Neuronal stem cell (in vitro differentiated cells): ENCODE results near the gene PLAC1. TPM values are rescaled to one million over a fixed set of nuclear protein-coding genes. Genes with fewer than 3 reads are reported as not detected.
A peak's percentile ranks its signal among the peaks of the same experiment; 100 is the strongest.

Experiments
- DNase-seq: peaks from one replicate; pipeline ENCODE4 v3.0.0-alpha.2; 2013; ENCODE audit warnings: low spot score
- H2AFZ ChIP-seq: one replicate; pipeline ENCODE4 v1.6.1; 2013; ENCODE audit warnings: mild to moderate bottlenecking, low read length, inconsistent platforms
- H2AK5ac ChIP-seq: 2 replicates; pipeline ENCODE4 v1.6.1; 2013; ENCODE audit warnings: low read depth, mild to moderate bottlenecking, inconsistent platforms, low read length, moderate library complexity, mixed read lengths
- H2BK120ac ChIP-seq: 2 replicates; pipeline ENCODE4 v1.6.1; 2013; ENCODE audit warnings: low read depth, mild to moderate bottlenecking, inconsistent platforms, low read length, moderate library complexity, mixed read lengths
- H2BK12ac ChIP-seq: one replicate; pipeline ENCODE4 v1.6.1; 2013; ENCODE audit warnings: low read length, inconsistent platforms
- H2BK15ac ChIP-seq: 2 replicates; pipeline ENCODE4 v1.6.1; 2013; ENCODE audit warnings: mild to moderate bottlenecking, low read length, inconsistent platforms, mixed read lengths
- H2BK5ac ChIP-seq: one replicate; pipeline ENCODE4 v1.6.1; 2013; ENCODE audit warnings: inconsistent platforms, mild to moderate bottlenecking, low read length, moderate library complexity
- H3K14ac ChIP-seq: one replicate; pipeline ENCODE4 v1.6.1; 2013; ENCODE audit warnings: low read length, inconsistent platforms
- H3K18ac ChIP-seq: 2 replicates; pipeline ENCODE4 v1.6.1; 2013; ENCODE audit warnings: low read length, inconsistent platforms
- H3K23ac ChIP-seq: 2 replicates; pipeline ENCODE4 v1.6.1; 2013; ENCODE audit warnings: low read depth, mild to moderate bottlenecking, mixed read lengths, low read length, inconsistent platforms; ENCODE audit not compliant: poor library complexity
- H3K27ac ChIP-seq: replicated peaks from 3 replicates; pipeline ENCODE4 v1.5.1; 2013; ENCODE audit warnings: low read length, inconsistent platforms
- H3K27me3 ChIP-seq, 3 experiments: 2 replicates each; pipeline ENCODE4 v1.6.1; 2013; ENCODE audit warnings: low read length in 3 of 3, mild to moderate bottlenecking in 2 of 3, inconsistent platforms in 1 of 3, low read depth in 1 of 3, mixed read lengths in 1 of 3, moderate library complexity in 1 of 3; ENCODE audit not compliant: control insufficient read depth in 3 of 3, insufficient read depth in 3 of 3
- H3K36me3 ChIP-seq, 2 donors: replicated peaks in 1 of 2; 2 replicates each; pipeline ENCODE4 v1.6.1; 2013; ENCODE audit warnings: low read length in 2 of 2; ENCODE audit not compliant: control insufficient read depth in 2 of 2, insufficient read depth in 2 of 2
- H3K4ac ChIP-seq: 2 replicates; pipeline ENCODE4 v1.6.1; 2013; ENCODE audit warnings: inconsistent platforms, mild to moderate bottlenecking, low read length, moderate library complexity
- H3K4me1 ChIP-seq, 2 donors: 1 replicate in 1 of 2; 2 replicates in 1 of 2; pipeline ENCODE4 v1.6.1; 2013; ENCODE audit warnings: low read length in 2 of 2, low read depth in 1 of 2; ENCODE audit not compliant: control insufficient read depth in 2 of 2, insufficient read depth in 1 of 2
- H3K4me2 ChIP-seq: one replicate; pipeline ENCODE4 v1.6.1; 2013; ENCODE audit warnings: mild to moderate bottlenecking, low read length, inconsistent platforms; ENCODE audit not compliant: insufficient read depth, poor library complexity, severe bottlenecking
- H3K4me3 ChIP-seq, 2 donors: 2 replicates each; pipeline ENCODE4 v1.5.1; 2013; ENCODE audit warnings: low read length in 2 of 2, mild to moderate bottlenecking in 2 of 2, inconsistent platforms in 1 of 2, moderate library complexity in 1 of 2
- H3K79me1 ChIP-seq: one replicate; pipeline ENCODE4 v1.6.1; 2013; ENCODE audit warnings: low read depth, mild to moderate bottlenecking, inconsistent platforms, low read length, moderate library complexity
- H3K9ac ChIP-seq: one replicate; pipeline ENCODE4 v1.6.1; 2013; ENCODE audit warnings: mild to moderate bottlenecking, low read depth, low read length, inconsistent platforms; ENCODE audit not compliant: poor library complexity
- H3K9me3 ChIP-seq, 2 donors: replicated peaks in 1 of 2; 2 replicates each; pipeline versions ENCODE3 to v1.6.1; 2013; ENCODE audit warnings: low read length in 2 of 2, mild to moderate bottlenecking in 2 of 2, inconsistent platforms in 1 of 2, low read depth in 1 of 2, mixed read lengths in 1 of 2, moderate library complexity in 1 of 2; ENCODE audit not compliant: control insufficient read depth in 2 of 2, insufficient read depth in 1 of 2
- H4K8ac ChIP-seq: one replicate; pipeline ENCODE4 v1.6.1; 2013; ENCODE audit warnings: low read depth, mild to moderate bottlenecking, inconsistent platforms, low read length, moderate library complexity
- H4K91ac ChIP-seq: one replicate; pipeline ENCODE4 v1.6.1; 2013; ENCODE audit warnings: low read length, low read depth, mild to moderate bottlenecking, inconsistent platforms; ENCODE audit not compliant: poor library complexity
- WGBS, 2 donors: extraction: QIAGEN DNeasy Blood & Tissue Kit; methylation state at CpG; one replicate each; pipeline ENCODE4 v1.1.7; 2013; ENCODE audit warnings: missing lambda C conversion rate in 2 of 2, mixed read lengths in 1 of 2; ENCODE audit not compliant: insufficient read length in 2 of 2, insufficient replicate concordance in 1 of 2; ENCODE audit errors: extremely low coverage in 2 of 2; 5-methylcytosine and 5-hydroxymethylcytosine counted together
- small RNA-seq: library from polyadenylated mRNA; stranded (forward); fragments of <200 nt; extraction: miRNeasy Mini kit (QIAGEN cat#:217004); gene quantifications from one replicate; pipeline ENCODE3, GENCODE V24; 2013; ENCODE audit not compliant: insufficient read depth

The PLAC1 gene

GRCh38 chrX:134525086-134525792 lies 133.0 kb downstream of the PLAC1 start:
- H3K14ac ChIP-seq, result no peak overlapping the region
- H2AFZ ChIP-seq, result no peak overlapping the region
- no peak overlapping the region for H3K9ac ChIP-seq

GRCh38 chrX:134524181-134524580 lies 134.1 kb downstream of the PLAC1 start:
- no peaks in the 10 kb centered on the region for H3K79me1 ChIP-seq
- no peaks in the 10 kb centered on the region for H3K4me1 ChIP-seq
- H3K4ac ChIP-seq, result no peak overlapping the region
- no peak overlapping the region for H3K23ac ChIP-seq
- H3K14ac ChIP-seq, result no peak overlapping the region
- no peak overlapping the region for H2AFZ ChIP-seq
- H3K9ac ChIP-seq, result no peak overlapping the region
- DNase-seq, result no peak
- H2AK5ac ChIP-seq, result no peak overlapping the region
- H3K4me2 ChIP-seq, result no peak overlapping the region
- H2BK5ac ChIP-seq, result no peak overlapping the region
- no peak overlapping the region for H2BK120ac ChIP-seq
- H4K8ac ChIP-seq, result no peak overlapping the region
- H3K27me3 ChIP-seq, result no peaks in the 10 kb centered on the region
- no peak overlapping the region for H3K27ac ChIP-seq
- H2BK15ac ChIP-seq, result no peak overlapping the region
- H2BK12ac ChIP-seq, result no peak overlapping the region
- no peaks in the 10 kb centered on the region for H3K9me3 ChIP-seq
- H3K36me3 ChIP-seq, result no peaks in the 10 kb centered on the region
- H3K4me3 ChIP-seq, result no peak overlapping the region
- no CpG with 5 or more reads among the region's 6 CpGs for WGBS, 2 donors
- H4K91ac ChIP-seq, result no peak overlapping the region
- no peak overlapping the region for H3K18ac ChIP-seq

More at GRCh38 chrX:134525086-134525792, 133.0 kb downstream of the PLAC1 start:
- no peak overlapping the region for H2BK5ac ChIP-seq
- H3K79me1 ChIP-seq, result no peaks in the 10 kb centered on the region
- DNase-seq, result no peak
- H4K91ac ChIP-seq, result no peak overlapping the region
- no peaks in the 10 kb centered on the region for H3K4me1 ChIP-seq
- no peaks in the 10 kb centered on the region for H3K36me3 ChIP-seq
- no peaks in the 10 kb centered on the region for H3K9me3 ChIP-seq
- H2BK120ac ChIP-seq, result no peak overlapping the region
- no peak overlapping the region for H3K18ac ChIP-seq
- no peak overlapping the region for H2AK5ac ChIP-seq
- H3K4me3 ChIP-seq, result no peak overlapping the region
- no peak overlapping the region for H2BK15ac ChIP-seq
- H3K4me2 ChIP-seq, result no peak overlapping the region
- no peak overlapping the region for H3K23ac ChIP-seq
- H3K27ac ChIP-seq, result no peak overlapping the region
- H2BK12ac ChIP-seq, result no peak overlapping the region
- H3K4ac ChIP-seq, result no peak overlapping the region
- no peaks in the 10 kb centered on the region for H3K27me3 ChIP-seq
- no CpG with 5 or more reads among the region's 15 CpGs for WGBS, 2 donors
- no peak overlapping the region for H4K8ac ChIP-seq

GRCh38 chrX:134520860-134521390 lies 137.3 kb downstream of the PLAC1 start:
- Histone ChIP-seq H2BK15ac (no peak overlapping the region), H2BK12ac (no peak overlapping the region), H3K79me1 (no peaks in the 10 kb centered on the region), H3K4ac (no peak overlapping the region), H2BK120ac (no peak overlapping the region), H3K4me2 (no peak overlapping the region), H3K23ac (no peak overlapping the region), H3K36me3 (no peaks in the 10 kb centered on the region), H3K9me3 (no peaks in the 10 kb centered on the region), H3K4me1 (no peaks in the 10 kb centered on the region), H3K27me3 (no peaks in the 10 kb centered on the region), H2BK5ac (no peak overlapping the region), H4K91ac (no peak overlapping the region), H2AFZ (no peak overlapping the region), H4K8ac (no peak overlapping the region), H3K14ac (no peak overlapping the region), H3K18ac (no peak overlapping the region), H3K4me3 (no peak overlapping the region), H3K27ac (no peak overlapping the region), H2AK5ac (no peak overlapping the region), H3K9ac (no peak overlapping the region)
- no CpG with 5 or more reads among the region's 3 CpGs for WGBS, 2 donors
- DNase-seq, result peak; percentile 17

Small RNA genes within 50 kb of the gene (small RNA-seq; reads per million reads assigned to genes)
- gene AC004383.1 (not detected), gene MIR450A1 (not detected), gene MIR450A2 (not detected), gene MIR450B (36.3 reads per million, percentile 90 among the genes with 10 or more reads in this experiment), gene MIR503 (2.4 reads per million), gene MIR542 (15.8 reads per million, percentile 73 among the genes with 10 or more reads in this experiment)
